Liver (tissue), 3 donors: Measurements from ENCODE around the gene MAPK8IP3.

Experiments
- ATF3 ChIP-seq: IDR thresholded peaks from 2 replicates; pipeline ENCODE4 v1.6.1; 2016; ENCODE audit warnings: antibody characterized with exemption
- CTCF ChIP-seq: fragments of 150-350 bp; IDR thresholded peaks from 2 replicates; pipeline ENCODE4 v1.5.1; 2017; ENCODE audit warnings: improper control_type of control experiment, low read depth, low read length; ENCODE audit not compliant: missing input control
- EGR1 ChIP-seq, 2 donors: IDR thresholded peaks; 2 replicates each; pipeline ENCODE4 v1.6.1; 2016 to 2018; ENCODE audit warnings: antibody characterized with exemption in 2 of 2, low read depth in 2 of 2
- GABPA ChIP-seq, 2 donors: IDR thresholded peaks in 1 of 2; conservative IDR thresholded peaks in 1 of 2; 2 replicates each; pipeline ENCODE4 v1.6.1; 2016; ENCODE audit warnings: antibody characterized with exemption in 2 of 2, mild to moderate bottlenecking in 1 of 2, moderate library complexity in 1 of 2
- HNF4G ChIP-seq: IDR thresholded peaks from 2 replicates; pipeline ENCODE4 v1.6.1; 2016; ENCODE audit warnings: antibody characterized with exemption
- JUND ChIP-seq, 2 donors: IDR thresholded peaks; 2 replicates each; pipeline ENCODE4 v1.6.1; 2016; ENCODE audit warnings: antibody characterized with exemption in 2 of 2
- MAX ChIP-seq: IDR thresholded peaks from 2 replicates; pipeline ENCODE4 v1.6.1; 2016; ENCODE audit warnings: antibody characterized with exemption
- RAD21 ChIP-seq, 2 donors: IDR thresholded peaks; 2 replicates each; pipeline ENCODE4 v1.6.1; 2016; ENCODE audit warnings: antibody characterized with exemption in 2 of 2, mild to moderate bottlenecking in 2 of 2
- REST ChIP-seq: IDR thresholded peaks from 2 replicates; pipeline ENCODE4 v1.6.1; 2016; ENCODE audit warnings: antibody characterized with exemption, mild to moderate bottlenecking
- RXRA ChIP-seq, 2 donors: IDR thresholded peaks; 2 replicates each; pipeline ENCODE4 v1.6.1; 2017 to 2018; ENCODE audit warnings: antibody characterized with exemption in 2 of 2, mild to moderate bottlenecking in 1 of 2
- TAF1 ChIP-seq: conservative IDR thresholded peaks from 2 replicates; pipeline ENCODE4 v1.6.1; 2016; ENCODE audit warnings: antibody characterized with exemption, mild to moderate bottlenecking
- YY1 ChIP-seq: IDR thresholded peaks from 2 replicates; pipeline ENCODE4 v1.6.1; 2016; ENCODE audit warnings: antibody characterized with exemption, mild to moderate bottlenecking
- TF ChIP-seq, protein P1 (sequence below): IDR thresholded peaks from 2 replicates; pipeline ENCODE4 v1.6.1; 2016; ENCODE audit warnings: antibody characterized with exemption
- donor health status: healthy.
- donor health status: healthy.

DNA sequence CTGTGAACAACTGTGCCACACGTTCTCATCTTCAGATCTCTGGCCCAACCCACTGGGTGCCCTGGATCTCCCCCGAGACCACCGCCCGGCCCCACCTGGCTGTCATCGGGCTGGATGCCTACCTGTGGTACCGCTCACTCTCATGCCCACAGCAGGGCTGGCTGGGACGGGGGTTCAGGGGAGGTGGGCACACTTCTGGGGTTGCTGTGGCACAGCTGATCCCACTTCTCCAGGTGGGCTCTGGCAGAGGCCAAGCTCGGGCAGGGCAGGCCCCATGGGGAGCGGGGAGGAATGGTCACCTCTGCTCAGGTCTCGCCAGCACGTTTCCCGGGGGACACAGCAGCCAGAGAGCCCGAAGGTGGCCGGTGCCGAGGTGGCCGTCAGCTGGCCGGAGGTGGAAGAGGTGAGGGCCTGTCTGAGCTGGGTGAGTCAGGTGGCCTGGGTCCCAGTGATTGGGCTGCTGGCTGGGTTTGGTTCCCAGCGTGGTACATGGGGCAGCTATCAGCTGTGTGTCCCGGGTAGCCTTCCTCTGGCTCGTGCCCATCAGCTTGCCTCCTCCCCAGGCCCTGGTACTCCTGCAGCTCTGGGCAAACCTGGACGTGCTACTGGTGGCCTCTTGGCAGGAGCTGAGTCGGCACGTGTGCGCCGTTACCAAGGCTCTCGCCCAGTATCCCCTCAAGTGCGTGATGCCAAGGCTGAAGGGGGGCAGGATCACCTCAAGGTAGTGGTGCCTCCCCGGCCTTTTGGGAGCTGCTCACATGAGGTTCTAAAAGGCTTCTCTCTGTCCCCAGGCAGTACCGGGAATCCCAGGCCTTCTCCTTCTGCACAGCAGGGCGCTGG lies 69.2 kb downstream of the MAPK8IP3 start:
- TF ChIP-seq CTCF, result no peak
- no peak for TF ChIP-seq TAF1
- TF ChIP-seq REST, result no peak
- no peak for TF ChIP-seq GABPA (IDR thresholded peaks at IDR 0.05 in 1 of 2, conservative IDR thresholded peaks at IDR 0.05 in 1 of 2)
- TF ChIP-seq MAX, result no peak
- no peak for TF ChIP-seq HNF4G
- TF ChIP-seq RXRA (IDR thresholded peaks at IDR 0.05), result no peak
- no peak for TF ChIP-seq EGR1 (IDR thresholded peaks at IDR 0.05; ENCODE audit: low read depth in 2 of 2)
- no peak for TF ChIP-seq RAD21 (IDR thresholded peaks at IDR 0.05)
- TF ChIP-seq ATF3, result no peak
- no peak for TF ChIP-seq YY1
- TF ChIP-seq, protein P1, sequence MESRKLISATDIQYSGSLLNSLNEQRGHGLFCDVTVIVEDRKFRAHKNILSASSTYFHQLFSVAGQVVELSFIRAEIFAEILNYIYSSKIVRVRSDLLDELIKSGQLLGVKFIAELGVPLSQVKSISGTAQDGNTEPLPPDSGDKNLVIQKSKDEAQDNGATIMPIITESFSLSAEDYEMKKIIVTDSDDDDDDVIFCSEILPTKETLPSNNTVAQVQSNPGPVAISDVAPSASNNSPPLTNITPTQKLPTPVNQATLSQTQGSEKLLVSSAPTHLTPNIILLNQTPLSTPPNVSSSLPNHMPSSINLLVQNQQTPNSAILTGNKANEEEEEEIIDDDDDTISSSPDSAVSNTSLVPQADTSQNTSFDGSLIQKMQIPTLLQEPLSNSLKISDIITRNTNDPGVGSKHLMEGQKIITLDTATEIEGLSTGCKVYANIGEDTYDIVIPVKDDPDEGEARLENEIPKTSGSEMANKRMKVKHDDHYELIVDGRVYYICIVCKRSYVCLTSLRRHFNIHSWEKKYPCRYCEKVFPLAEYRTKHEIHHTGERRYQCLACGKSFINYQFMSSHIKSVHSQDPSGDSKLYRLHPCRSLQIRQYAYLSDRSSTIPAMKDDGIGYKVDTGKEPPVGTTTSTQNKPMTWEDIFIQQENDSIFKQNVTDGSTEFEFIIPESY, result no peak
- TF ChIP-seq JUND (IDR thresholded peaks at IDR 0.05), result no peak
